Right renal cortex interstitium (tissue), 3 donors: ENCODE data around the gene C1QB. TPM values are rescaled to one million over a fixed set of nuclear protein-coding genes. Genes with fewer than 3 reads are reported as not detected.

Source experiments
- DNase-seq, 3 donors: peaks; one replicate each; pipeline ENCODE4 v3.0.0-alpha.2; 2013; ENCODE audit warnings: low read depth in 3 of 3, low spot score in 2 of 3
- polyA plus RNA-seq, 3 donors: library from polyadenylated mRNA; unstranded; fragments of 120-200 nt; gene quantifications; one replicate each; pipeline ENCODE4 v1.2.1, GENCODE V29; 2013; ENCODE audit not compliant: insufficient read length in 3 of 3

Gene C1QB
- polyA plus RNA-seq, 3 donors: 6.2 to 10.1 (median 7.4) TPM

DNA sequence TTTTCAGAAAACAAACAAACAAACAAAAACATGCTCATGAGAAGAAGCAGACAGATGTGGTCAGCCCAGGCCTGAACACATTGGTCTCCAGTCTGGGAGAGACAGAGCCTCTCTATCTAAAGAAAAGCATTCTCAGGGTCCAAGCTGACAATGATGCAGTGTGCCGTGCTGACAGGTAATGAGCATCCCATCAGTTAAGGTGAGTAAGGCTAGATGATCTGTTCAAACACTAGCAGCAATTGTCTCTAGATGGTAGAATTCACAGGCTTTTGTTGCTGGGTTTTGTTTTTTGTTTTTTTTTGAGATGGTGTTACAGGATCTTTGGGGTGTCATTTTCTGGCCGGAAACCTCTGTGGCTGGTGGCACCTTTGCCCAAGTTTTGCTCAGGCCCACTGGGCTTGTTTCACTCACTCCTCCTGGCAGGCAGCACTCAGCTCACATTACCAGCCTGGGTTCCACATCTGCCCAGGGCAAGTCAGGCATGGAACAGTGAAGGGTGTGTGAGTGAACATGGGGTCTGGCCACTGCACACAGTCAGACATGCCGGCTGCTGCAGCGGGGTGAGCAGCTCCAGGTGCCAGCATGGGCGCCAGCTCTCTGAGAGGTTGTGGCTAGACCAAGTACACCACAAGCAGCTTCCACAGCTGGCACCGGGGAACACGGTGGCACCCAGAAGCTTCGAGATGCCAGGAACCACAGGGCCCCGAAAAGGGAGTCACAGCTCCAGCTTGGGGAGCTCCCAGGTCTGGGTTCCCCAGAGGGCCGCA lies 19.2 kb upstream of the C1QB start:
- DNase-seq: no peak

DNA sequence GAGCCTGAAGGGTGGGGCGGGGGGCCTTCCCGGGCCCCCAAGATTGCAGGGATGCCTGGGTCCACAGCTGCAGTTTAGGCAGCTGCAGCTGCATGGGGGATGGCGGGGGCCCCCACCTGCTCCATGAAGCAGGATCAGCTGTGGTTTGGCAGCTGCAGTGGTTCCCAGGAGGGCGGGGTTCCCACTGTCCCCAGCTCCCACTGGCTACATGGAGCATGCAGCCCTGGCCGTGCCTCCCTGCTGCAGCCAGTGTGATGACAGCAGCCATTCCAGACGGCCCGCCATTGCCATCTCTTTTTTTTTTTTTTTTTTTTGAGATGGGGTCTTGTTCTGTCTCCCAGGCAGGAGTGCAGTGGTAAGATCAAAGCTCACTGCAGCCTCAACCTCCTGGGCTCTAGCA lies 17.6 kb upstream of the C1QB start:
- DNase-seq: no peak

DNA sequence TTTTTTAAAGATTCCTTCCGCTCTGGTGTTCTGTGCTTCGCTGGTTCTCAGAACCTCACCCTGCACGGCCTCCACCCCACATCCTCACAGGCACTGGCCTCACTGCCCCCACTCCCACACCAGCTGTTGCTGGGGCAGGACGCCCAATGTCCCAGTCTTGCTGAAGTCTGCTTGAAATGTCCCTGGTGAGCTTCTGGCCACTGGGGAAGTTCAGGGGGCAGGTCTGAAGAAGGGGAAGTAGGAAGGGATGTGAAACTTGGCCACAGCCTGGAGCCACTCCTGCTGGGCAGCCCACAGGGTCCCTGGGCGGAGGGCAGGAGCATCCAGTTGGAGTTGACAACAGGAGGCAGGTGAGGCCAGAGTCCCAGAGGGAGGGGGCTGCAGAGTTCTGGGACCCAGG lies 16.7 kb upstream of the C1QB start, which contains the start of gene C1QA:
Gene C1QA (plus strand): TSS at position 276 of the 400 bp plus-strand sequence. CDS start 989 bp downstream, outside the sequence.
- DNase-seq: no peak

DNA sequence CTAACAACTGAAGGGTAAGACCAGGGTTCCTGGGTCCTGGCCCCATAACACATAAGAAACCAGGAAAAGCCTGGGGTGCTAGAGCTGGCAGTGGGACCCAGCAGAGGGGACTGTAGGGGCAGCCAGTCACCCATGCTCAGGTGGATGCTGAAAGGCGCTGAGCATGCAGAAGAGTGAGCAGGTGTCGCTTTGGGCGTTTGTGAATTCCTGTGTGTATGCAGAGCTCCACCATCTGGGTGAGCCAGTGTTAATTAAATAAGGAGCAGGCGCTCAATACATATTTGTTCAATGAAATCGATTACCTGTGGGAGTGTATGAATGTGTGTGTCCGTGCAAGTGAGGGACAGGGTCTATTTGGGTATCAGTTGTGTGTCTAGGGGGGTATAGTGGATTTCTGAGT lies 16.1 kb upstream of the C1QB start:
- DNase-seq: no peak

DNA sequence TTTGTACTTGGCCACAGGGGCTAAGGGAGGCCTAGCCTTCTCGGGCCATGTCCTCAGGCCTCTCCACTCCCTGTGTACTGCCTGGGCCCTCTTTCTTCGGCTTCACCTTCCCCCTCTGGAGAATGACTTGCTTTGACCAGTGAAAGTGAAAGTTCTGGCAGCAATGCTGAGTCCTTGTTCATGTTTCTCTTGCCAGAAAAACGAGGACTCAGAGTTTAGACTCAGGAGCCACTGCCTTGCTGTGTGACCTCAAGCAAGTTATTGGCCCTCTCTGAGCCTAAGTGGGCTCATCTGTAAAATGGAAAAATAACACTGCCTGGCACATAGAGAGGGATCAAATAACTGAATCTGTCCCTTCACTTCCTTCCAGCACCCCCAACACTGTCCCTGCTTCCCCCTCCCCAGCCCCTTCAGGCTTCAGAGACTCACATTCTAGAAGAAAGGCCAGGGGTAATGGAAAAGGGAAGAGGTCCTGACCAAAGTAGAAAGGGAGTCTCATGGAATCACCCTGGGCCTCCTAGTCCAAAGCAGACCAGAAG lies 15.1 kb upstream of the C1QB start:
- no peak for DNase-seq

DNA sequence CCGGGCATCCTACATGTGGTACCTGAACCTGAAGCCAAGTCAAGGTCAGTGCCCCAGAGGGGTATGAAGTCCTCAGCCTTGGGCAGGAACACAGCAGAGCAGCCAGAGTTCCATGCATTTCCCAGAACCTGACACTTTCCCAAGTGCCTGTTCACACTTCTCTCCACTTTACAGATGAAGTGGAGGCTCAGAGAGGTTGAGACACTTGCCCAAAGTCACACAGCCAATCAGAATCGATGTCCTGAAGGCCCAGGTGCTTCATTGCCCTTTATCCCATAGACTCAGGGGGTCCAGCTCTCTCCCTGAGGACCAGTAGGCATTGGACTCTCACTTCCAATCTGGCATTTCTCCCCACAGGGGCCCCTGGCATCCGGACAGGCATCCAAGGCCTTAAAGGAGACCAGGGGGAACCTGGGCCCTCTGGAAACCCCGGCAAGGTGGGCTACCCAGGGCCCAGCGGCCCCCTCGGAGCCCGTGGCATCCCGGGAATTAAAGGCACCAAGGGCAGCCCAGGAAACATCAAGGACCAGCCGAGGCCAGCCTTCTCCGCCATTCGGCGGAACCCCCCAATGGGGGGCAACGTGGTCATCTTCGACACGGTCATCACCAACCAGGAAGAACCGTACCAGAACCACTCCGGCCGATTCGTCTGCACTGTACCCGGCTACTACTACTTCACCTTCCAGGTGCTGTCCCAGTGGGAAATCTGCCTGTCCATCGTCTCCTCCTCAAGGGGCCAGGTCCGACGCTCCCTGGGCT lies 14.4 kb upstream of the C1QB start:
- no peak for DNase-seq

DNA sequence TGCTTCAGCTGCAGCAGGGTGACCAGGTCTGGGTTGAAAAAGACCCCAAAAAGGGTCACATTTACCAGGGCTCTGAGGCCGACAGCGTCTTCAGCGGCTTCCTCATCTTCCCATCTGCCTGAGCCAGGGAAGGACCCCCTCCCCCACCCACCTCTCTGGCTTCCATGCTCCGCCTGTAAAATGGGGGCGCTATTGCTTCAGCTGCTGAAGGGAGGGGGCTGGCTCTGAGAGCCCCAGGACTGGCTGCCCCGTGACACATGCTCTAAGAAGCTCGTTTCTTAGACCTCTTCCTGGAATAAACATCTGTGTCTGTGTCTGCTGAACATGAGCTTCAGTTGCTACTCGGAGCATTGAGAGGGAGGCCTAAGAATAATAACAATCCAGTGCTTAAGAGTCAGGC lies 13.8 kb upstream of the C1QB start:
- DNase-seq: no peak

DNA sequence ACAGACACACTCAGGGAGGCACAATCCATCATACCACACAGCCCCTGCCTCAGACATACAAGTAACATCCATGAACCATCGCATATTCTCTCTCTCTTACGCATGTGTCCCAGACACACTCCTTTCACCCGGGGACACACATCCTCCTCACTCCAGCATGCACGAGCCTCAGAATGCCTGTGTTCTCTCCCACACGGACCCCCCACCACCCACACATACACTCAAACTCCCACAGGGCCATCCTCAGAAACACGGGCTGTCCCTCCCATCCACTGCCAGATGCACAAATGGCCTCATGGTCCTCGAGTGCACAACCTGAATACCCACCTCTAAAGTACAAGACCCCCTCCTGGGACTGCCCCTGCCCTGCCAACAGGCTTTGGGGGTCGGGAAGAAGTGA lies 11.8 kb upstream of the C1QB start:
- DNase-seq: no peak

DNA sequence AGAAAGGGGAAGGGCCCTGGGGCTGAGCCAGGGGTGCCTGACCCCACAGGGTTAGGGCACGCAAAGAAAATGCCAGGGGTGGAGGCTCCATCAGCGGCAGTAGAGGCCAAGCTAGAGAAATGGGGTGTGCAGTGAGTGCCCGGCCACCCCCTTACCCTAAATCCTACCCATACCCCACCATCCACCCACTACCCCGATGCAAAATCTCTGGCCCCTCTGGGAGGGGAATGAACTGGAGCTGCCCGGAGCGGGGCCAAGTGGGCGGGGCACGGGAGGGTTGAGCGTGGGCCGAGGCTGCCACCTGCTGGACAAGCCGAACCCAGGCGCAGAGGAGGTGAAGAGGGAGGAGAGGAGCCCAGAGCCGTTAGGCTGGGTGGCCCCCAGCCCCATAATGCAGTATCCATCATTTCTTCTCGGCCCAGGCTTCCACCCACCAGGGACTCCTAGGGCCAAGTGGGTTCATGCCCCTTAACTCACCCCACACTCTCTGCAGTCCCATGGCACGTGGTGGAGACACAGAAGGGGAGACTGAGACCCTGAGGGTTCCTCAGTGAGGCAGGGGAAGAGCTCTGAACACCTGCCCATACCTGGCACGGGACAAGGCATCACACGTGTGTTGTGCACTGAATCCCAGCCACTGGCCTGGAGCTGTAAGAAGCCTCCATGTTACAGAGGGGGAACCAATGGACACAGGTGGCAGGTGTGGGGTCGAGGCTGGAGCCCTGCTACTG lies 11.0 kb upstream of the C1QB start:
- no peak for DNase-seq

DNA sequence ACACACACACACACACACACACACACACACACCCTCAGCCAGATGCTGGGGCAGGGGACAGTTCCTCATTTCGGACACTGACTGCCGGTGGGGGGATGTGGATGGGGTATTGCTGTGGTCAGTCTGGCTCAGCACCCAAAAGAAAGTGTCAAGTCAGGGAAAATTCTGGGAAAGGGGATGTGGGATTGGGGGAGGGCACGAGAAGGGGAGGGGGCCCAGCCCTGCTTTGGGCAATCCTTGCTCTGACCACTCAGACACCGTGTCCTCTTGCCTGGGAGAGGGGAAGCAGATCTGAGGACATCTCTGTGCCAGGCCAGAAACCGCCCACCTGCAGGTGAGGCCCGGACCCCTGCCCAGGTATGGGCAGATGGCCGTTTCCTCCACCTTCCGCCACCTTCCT lies 9.7 kb upstream of the C1QB start, which contains the start of gene C1QC:
Gene C1QC (plus strand): TSS at position 253 of the 400 bp plus-strand sequence. CDS start 391 bp downstream, outside the sequence.
- DNase-seq: no peak

DNA sequence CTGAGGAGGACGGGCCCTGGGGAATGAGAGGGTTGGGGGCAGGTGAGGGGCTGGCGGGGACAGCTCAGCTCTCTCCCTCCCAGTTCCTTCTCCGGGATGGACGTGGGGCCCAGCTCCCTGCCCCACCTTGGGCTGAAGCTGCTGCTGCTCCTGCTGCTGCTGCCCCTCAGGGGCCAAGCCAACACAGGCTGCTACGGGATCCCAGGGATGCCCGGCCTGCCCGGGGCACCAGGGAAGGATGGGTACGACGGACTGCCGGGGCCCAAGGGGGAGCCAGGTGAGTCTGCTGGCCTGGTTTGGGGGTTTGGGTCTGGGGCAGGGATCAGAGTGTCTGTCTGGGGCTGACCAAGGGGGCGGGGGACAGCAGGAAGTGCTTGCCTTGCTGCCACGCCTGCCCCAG lies 9.1 kb upstream of the C1QB start:
- DNase-seq: no peak

DNA sequence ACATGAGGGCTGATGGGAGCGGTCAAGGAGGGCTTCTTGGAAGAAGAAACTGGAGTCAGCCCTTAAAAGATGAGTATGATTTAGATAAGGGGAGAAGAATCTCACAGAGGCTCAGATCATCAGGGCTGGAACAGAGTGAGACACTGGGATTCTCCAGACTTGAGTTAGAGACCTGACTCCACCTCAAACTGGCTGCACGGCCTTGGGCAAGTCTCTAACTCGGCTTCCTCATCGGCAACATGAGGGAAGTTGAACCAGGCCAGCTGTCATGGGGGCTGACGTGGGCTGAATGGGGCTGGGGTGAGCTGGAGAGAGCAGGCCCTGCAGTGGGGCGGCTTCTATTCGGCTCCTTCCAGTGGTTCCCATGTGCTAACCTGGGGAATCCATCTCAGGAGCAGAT lies 7.1 kb upstream of the C1QB start:
- DNase-seq: no peak

DNA sequence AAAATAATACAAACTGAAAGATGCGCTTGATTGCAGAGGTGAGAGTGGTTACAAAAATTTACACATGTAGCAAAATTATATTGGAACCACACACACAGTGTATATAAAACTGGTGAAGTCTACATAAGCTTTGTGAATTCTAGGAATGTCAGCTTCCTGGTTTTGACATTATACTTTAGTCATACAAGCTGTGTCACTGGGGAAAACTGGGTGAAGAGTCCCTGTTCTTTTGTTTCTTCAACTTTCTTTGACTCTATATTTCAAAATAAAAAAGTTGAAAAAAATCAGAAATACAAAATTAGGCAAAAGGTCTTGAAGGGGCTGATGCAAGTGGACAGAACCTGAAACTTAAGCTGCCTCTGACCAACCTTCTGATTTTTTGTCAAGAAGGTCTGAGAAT lies 6.7 kb upstream of the C1QB start:
- DNase-seq: no peak

DNA sequence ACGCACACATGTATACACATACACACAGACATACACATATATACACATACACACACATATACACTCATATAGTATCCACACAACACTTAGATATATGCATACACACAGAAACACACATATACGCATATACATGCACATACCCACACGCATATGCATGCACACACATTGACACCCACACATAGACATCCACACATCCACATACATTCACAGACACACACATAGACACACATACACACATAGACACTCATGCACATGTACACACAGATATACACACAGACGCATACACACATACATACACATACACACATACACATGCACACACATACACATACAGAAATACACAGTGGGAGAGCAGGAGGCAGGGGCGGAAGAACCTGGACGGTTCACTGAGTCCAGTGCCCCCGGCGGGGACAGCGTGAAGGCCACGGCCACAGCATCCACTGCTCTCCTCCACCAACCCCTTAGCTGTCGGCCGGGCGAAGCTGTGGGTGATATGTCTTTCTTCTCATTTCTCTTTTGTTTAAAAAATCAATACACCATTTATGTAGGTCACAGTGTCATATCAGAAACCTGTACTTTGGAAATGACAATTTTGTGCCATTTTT lies 2.8 kb upstream of the C1QB start:
- no peak for DNase-seq

DNA sequence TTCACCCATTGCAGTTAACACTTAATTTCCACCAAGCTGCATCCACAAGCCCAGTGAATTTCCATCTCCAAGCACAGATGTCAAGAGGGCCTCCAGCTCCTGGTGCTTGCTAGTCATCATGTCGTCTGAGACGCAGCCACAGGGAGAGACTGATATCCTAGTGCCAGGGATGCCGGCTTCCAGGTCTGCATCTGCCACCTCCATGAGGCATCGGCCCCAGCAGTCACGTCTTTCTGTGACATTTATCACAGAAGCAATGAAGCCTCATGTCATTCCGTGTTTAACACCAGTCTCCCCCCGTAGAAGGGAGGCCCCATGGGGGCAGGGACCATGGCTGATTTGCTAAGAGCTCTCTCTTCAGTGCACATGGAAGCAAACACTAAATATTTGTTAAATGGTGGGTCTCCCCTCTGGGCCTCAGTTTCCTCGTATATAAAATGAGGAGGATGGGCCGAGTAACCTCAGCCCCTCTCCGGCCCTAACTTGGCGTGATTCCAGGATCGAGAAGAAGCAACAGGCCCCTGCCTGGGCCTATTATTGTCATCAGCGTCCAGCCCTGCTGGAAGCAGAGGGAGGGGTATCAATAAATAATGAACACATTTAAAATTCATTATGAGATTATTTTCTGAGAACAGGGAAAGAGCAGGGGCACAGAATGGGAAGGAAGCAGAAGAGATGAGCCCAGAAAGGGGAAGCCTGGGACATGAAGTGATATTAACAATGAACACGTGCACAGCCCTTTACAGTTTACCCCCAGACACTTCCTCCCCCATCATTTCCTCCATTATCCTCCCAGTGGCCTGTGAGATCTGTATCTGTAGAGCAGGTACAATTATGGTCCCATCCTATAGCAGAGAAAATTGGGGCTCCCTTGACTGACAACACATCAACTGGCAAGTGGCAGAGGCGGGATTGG lies 837 bp upstream of the C1QB start:
- no peak for DNase-seq

DNA sequence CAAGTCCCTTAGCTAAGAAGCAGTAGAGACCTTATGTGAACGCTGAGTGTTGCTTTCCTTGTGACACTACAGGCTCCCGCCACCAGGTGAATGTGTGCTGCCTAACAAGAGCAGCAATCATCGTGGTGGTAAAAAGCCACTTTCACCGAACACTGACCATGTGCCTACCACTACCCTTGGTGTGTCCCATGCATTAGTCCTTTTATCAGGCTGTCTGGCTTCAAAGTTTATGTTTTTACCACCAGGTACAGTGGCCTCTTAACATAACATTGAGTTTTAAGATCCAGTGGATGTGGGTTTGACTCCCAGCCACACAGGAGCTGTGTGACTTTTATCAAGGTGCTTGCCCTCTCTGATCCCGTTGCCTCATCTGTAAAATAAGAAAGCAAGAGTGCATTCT lies 1.7 kb downstream of the C1QB start:
- DNase-seq: no peak

DNA sequence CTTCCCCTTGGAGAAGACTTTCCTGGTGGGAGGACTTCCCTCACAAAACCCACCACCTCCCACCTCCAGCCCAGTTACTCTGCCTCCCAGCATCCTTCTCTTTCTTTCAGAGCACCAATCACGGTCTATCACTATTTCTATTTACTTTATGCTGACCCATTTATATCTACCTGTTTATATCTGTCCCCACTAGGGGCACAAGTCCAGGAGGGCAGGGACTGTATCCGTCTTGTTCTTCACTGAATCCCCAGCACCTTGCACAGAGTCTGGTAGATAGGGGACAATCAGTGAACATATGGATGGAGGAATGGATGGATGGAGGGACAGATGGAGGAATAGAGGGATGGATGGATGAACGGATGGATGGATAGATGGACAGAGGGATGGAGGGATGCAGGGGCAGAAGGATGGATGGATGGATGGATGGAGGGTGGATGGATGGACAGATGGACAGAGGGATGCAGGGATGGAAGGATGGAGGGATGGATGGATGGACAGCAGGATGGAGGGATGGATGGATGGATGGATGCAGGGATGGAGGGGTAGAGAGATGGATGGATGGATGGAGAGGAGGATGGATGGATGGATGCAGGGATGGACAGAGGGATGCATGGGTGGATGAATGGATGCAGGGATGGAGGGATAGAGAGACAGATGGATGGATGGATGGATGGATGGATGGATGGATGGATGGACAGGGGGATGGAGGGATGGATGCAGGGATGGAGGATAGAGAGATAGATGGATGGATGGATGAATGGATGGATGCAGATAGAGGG lies 5.5 kb downstream of the C1QB start:
- no peak for DNase-seq

DNA sequence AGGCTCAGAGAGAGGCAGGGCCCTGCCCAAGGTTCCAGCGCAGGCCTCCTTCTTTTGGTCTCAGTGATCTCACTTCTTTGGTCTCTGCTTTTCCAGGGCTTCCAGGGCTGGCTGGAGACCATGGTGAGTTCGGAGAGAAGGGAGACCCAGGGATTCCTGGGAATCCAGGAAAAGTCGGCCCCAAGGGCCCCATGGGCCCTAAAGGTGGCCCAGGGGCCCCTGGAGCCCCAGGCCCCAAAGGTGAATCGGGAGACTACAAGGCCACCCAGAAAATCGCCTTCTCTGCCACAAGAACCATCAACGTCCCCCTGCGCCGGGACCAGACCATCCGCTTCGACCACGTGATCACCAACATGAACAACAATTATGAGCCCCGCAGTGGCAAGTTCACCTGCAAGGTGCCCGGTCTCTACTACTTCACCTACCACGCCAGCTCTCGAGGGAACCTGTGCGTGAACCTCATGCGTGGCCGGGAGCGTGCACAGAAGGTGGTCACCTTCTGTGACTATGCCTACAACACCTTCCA lies 7.7 kb downstream of the C1QB start:
- no peak for DNase-seq

DNA sequence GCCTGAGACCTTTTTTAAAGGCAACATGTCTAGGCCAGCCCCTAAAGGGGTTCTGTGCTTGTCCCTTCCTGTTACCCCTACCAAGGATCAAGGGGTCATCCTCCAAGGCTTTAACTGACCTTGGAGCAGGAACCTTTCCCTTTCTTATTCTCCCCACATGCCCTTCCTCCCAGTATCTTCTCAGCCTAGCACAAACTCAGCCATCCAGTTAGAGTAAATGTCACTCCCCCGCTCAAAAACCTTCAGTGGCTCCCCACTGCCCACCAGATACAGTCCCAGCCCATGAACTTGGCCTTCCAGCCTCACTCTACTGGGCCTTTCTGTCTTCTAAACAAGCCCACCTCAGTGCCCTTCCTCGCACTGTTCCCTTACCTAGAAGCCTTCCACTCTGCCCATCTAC lies 8.8 kb downstream of the C1QB start:
- no peak for DNase-seq
